ENCODE data around the gene EFCAB6. TPM values are rescaled to one million over a fixed set of nuclear protein-coding genes. Genes with fewer than 3 reads are reported as not detected.

The EFCAB6 gene
- total RNA-seq, 1 experiment from 2014 or later, result 0.52 TPM

DNA sequence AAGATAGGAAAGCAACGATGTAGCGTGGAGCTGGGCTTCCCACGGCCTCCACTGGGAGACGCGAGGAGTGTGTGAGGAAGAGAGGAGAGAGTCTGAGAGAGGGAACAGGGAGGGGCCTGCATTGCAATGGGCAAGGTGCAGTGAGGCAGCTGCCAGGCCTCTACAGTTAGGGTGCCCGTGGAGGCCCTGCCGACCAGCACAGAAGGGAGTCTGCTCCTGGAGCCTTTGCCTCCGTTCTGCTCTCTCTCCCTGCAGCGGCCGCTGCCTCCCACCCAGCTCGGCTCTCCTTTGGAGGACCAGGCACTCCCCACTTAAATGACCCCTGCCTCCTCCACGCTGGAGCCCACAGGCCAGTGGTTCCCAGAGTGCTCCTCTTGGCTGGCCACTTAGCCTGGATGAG lies 181.7 kb downstream of the EFCAB6 start:
- no TSS peak for BruUV-seq (replicated peaks)
- Histone ChIP-seq H2AFZ (ENCODE audit: low read depth, low read length, poor library complexity, severe bottlenecking) (no peak overlapping the region), H3K27me3 (ENCODE audit: insufficient read depth, low read length) (peaks cover 5% of the 10 kb centered on the region; the same call in 1 of the 2 replicates), H3K9me3 (ENCODE audit: control insufficient read depth in 1 of 2, insufficient read depth in 1 of 2, low read depth in 1 of 2, low read length in 2 of 2) (no peaks in the 10 kb centered on the region), H3K9me2 (ENCODE audit: insufficient read depth) (no peaks in the 10 kb centered on the region), H3K4me2 (ENCODE audit: low read length) (no peak overlapping the region), H4K20me1 (ENCODE audit: insufficient read depth) (no peaks in the 10 kb centered on the region), H3K4me1 (ENCODE audit: control insufficient read depth in 1 of 2, insufficient read depth in 2 of 2, low read length in 2 of 2) (peaks cover 0 to 2% of the 10 kb centered on the region in 2 experiments; a peak in 1 of 4 replicates), H3K79me2 (ENCODE audit: insufficient read depth, low read length) (no peaks in the 10 kb centered on the region), H3K4me3 (replicated peaks in 1 of 2; ENCODE audit: low read depth in 1 of 2, low read length in 2 of 2) (no peak overlapping the region), H3K9ac (ENCODE audit: low read length) (no peak overlapping the region), H3K36me3 (ENCODE audit: control insufficient read depth in 1 of 2, insufficient read depth in 2 of 2, low read length in 2 of 2) (no peaks in the 10 kb centered on the region), H3K27ac (ENCODE audit: low read depth, low read length) (no peak overlapping the region)
- RAD21 ChIA-PET (ENCODE audit: low non-redundant PET in 1 of 2, low total read pairs in 2 of 2, uncharacterized antibody in 2 of 2, unreplicated experiment in 2 of 2), result no interaction called here
- POLR2A ChIA-PET, result no interaction called here
- no peak for ATAC-seq
- DNase-seq (ENCODE audit: low read depth, low spot score), result no peak
- TF ChIP-seq POLR2AphosphoS5 (IDR thresholded peaks at IDR 0.05; ENCODE audit: low read depth, low read length) (no peak), EGR1 (IDR thresholded peaks at IDR 0.05; ENCODE audit: low read depth) (no peak), CEBPB (IDR thresholded peaks at IDR 0.05; ENCODE audit: low read depth) (no peak), ZFX (IDR thresholded peaks at IDR 0.05) (no peak), SRF (IDR thresholded peaks at IDR 0.05; ENCODE audit: low read depth) (no peak), YY1 (IDR thresholded peaks at IDR 0.05; ENCODE audit: extremely low read depth, insufficient replicate concordance, low read depth, low read length) (no peak), CTCF (IDR thresholded peaks at IDR 0.05 in 2 of 3, conservative IDR thresholded peaks at IDR 0.05 in 1 of 3; ENCODE audit: borderline replicate concordance in 1 of 3, insufficient read depth in 1 of 3, low read depth in 2 of 3, low read length in 2 of 3) (no peak), EZH2phosphoT487 (IDR thresholded peaks at IDR 0.05; ENCODE audit: borderline replicate concordance) (no peak), SIN3A (IDR thresholded peaks at IDR 0.05; ENCODE audit: low read depth) (no peak), MAX (IDR thresholded peaks at IDR 0.05) (no peak), ELF1 (IDR thresholded peaks at IDR 0.05; ENCODE audit: borderline replicate concordance, low read depth) (no peak), ZNF274 (IDR thresholded peaks at IDR 0.05; ENCODE audit: low read depth, low read length) (no peak), EZH2 (IDR thresholded peaks at IDR 0.05) (no peak), JUND (IDR thresholded peaks at IDR 0.05) (no peak), POLR2A (IDR thresholded peaks at IDR 0.05; ENCODE audit: borderline replicate concordance, extremely low read depth, insufficient read depth, insufficient read length) (no peak), TCF7L2 (IDR thresholded peaks at IDR 0.05; ENCODE audit: borderline replicate concordance, extremely low read depth, insufficient read depth, insufficient read length) (no peak), FOSL1 (IDR thresholded peaks at IDR 0.05; ENCODE audit: low read depth) (no peak), SP1 (IDR thresholded peaks at IDR 0.05; ENCODE audit: low read depth) (no peak)
- TF ChIP-seq, protein P1, sequence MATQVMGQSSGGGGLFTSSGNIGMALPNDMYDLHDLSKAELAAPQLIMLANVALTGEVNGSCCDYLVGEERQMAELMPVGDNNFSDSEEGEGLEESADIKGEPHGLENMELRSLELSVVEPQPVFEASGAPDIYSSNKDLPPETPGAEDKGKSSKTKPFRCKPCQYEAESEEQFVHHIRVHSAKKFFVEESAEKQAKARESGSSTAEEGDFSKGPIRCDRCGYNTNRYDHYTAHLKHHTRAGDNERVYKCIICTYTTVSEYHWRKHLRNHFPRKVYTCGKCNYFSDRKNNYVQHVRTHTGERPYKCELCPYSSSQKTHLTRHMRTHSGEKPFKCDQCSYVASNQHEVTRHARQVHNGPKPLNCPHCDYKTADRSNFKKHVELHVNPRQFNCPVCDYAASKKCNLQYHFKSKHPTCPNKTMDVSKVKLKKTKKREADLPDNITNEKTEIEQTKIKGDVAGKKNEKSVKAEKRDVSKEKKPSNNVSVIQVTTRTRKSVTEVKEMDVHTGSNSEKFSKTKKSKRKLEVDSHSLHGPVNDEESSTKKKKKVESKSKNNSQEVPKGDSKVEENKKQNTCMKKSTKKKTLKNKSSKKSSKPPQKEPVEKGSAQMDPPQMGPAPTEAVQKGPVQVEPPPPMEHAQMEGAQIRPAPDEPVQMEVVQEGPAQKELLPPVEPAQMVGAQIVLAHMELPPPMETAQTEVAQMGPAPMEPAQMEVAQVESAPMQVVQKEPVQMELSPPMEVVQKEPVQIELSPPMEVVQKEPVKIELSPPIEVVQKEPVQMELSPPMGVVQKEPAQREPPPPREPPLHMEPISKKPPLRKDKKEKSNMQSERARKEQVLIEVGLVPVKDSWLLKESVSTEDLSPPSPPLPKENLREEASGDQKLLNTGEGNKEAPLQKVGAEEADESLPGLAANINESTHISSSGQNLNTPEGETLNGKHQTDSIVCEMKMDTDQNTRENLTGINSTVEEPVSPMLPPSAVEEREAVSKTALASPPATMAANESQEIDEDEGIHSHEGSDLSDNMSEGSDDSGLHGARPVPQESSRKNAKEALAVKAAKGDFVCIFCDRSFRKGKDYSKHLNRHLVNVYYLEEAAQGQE (IDR thresholded peaks at IDR 0.05; ENCODE audit: low read depth), result no peak
- TF ChIP-seq, protein P2, sequence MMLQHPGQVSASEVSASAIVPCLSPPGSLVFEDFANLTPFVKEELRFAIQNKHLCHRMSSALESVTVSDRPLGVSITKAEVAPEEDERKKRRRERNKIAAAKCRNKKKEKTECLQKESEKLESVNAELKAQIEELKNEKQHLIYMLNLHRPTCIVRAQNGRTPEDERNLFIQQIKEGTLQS (IDR thresholded peaks at IDR 0.05), result no peak
- intact Hi-C loops (cut with micrococcal nuclease), result no loop called here
- CTCF ChIA-PET, result no interaction called here
